SK-N-SH (cell line): ENCODE measurements around the gene NDRG2. TPM values are rescaled to one million over a fixed set of nuclear protein-coding genes. Genes with fewer than 3 reads are reported as not detected.

ENCODE experiments used
- CHD2 ChIP-seq: fragments of 150-350 bp; IDR thresholded peaks from 2 replicates; pipeline ENCODE4 v1.6.1; 2018; ENCODE audit warnings: low read length; ENCODE audit not compliant: partially characterized antibody
- ELF1 ChIP-seq: IDR thresholded peaks from 2 replicates; pipeline ENCODE4 v1.4.0; 2012
- EP300 ChIP-seq, 2 experiments: IDR thresholded peaks; 2 replicates each; pipeline versions ENCODE4 v1.4.0 to v1.6.1; 2012; ENCODE audit warnings: borderline replicate concordance in 1 of 2, low read depth in 1 of 2, low read length in 1 of 2
- FOXJ3 ChIP-seq: sonication (generic); formaldehyde crosslinking; IDR thresholded peaks from 2 replicates; pipeline ENCODE4 v1.5.1; 2020; ENCODE audit warnings: mild to moderate bottlenecking, missing genetic modification reagents
- FOXM1 ChIP-seq: IDR thresholded peaks from 2 replicates; pipeline ENCODE4 v1.4.0; 2012; ENCODE audit warnings: low read depth, mild to moderate bottlenecking
- GABPA ChIP-seq: IDR thresholded peaks from 2 replicates; pipeline ENCODE4 v1.4.0; 2012; ENCODE audit warnings: low read depth, mild to moderate bottlenecking
- GATA2 ChIP-seq: sonication (generic); formaldehyde crosslinking; IDR thresholded peaks from 2 replicates; pipeline ENCODE4 v1.5.0; 2020; ENCODE audit warnings: mild to moderate bottlenecking, missing genetic modification reagents
- IRF3 ChIP-seq: fragments of 150-350 bp; IDR thresholded peaks from 2 replicates; pipeline ENCODE4 v1.6.1; 2016; ENCODE audit warnings: mild to moderate bottlenecking, low read depth, low read length
- JUND ChIP-seq: IDR thresholded peaks from 2 replicates; pipeline ENCODE4 v1.4.0; 2012
- MEF2A ChIP-seq: IDR thresholded peaks from 2 replicates; pipeline ENCODE4 v1.4.0; 2012; ENCODE audit warnings: low read depth, borderline replicate concordance
- MXI1 ChIP-seq: IDR thresholded peaks from 2 replicates; pipeline ENCODE4 v1.6.1; 2012; ENCODE audit warnings: mild to moderate bottlenecking, low read depth, low read length, improper control_type of control experiment
- NFIC ChIP-seq: IDR thresholded peaks from 2 replicates; pipeline ENCODE4 v1.4.0; 2012; ENCODE audit warnings: borderline replicate concordance
- NRF1 ChIP-seq: IDR thresholded peaks from 2 replicates; pipeline ENCODE4 v1.6.1; 2012; ENCODE audit warnings: low read depth, mild to moderate bottlenecking, low read length
- RAD21 ChIP-seq: IDR thresholded peaks from 2 replicates; pipeline ENCODE4 v1.6.1; 2012; ENCODE audit warnings: mild to moderate bottlenecking, low read length
- RCOR1 ChIP-seq: fragments of 150-350 bp; IDR thresholded peaks from 2 replicates; pipeline ENCODE4 v1.6.1; 2017; ENCODE audit warnings: antibody characterized with exemption, low read length
- RXRA ChIP-seq: IDR thresholded peaks from 2 replicates; pipeline ENCODE4 v1.4.0; 2012; ENCODE audit warnings: low read depth, mild to moderate bottlenecking, borderline replicate concordance
- SMC3 ChIP-seq: IDR thresholded peaks from 2 replicates; pipeline ENCODE4 v1.6.1; 2012; ENCODE audit warnings: low read depth, low read length, improper control_type of control experiment
- TAF1 ChIP-seq: IDR thresholded peaks from 2 replicates; pipeline ENCODE4 v1.6.1; 2012; ENCODE audit warnings: low read depth, mild to moderate bottlenecking, low read length, moderate library complexity, borderline replicate concordance
- TEAD4 ChIP-seq: IDR thresholded peaks from 2 replicates; pipeline ENCODE4 v1.4.0; 2012; ENCODE audit warnings: mild to moderate bottlenecking, borderline replicate concordance; ENCODE audit not compliant: insufficient read depth
- USF2 ChIP-seq: fragments of 150-350 bp; IDR thresholded peaks from 2 replicates; pipeline ENCODE4 v1.6.1; 2017; ENCODE audit warnings: antibody characterized with exemption, low read length, low read depth, borderline replicate concordance
- ZBTB33 ChIP-seq: IDR thresholded peaks from 2 replicates; pipeline ENCODE4 v1.4.0; 2012; ENCODE audit warnings: low read depth, borderline replicate concordance
- polyA plus RNA-seq, 3 experiments: library from polyadenylated mRNA; depleted of rRNA; stranded (reverse); fragments of >200 nt; gene quantifications; 2 replicates each; pipeline ENCODE4 v1.2.3, GENCODE V29; 2012
- TF ChIP-seq, protein P1 (sequence below): IDR thresholded peaks from 2 replicates; pipeline ENCODE4; 2012
- TF ChIP-seq, protein P2 (sequence below): IDR thresholded peaks from 2 replicates; pipeline ENCODE4 v1.4.0; 2012; ENCODE audit warnings: low read depth
- TF ChIP-seq, protein P3 (sequence below): IDR thresholded peaks from 2 replicates; pipeline ENCODE4 v1.4.0; 2012; ENCODE audit warnings: low read depth, borderline replicate concordance

Gene NDRG2
- polyA plus RNA-seq, 1 of the 3 experiments (the other 2 are of a cell fraction) = 15.8 TPM

DNA sequence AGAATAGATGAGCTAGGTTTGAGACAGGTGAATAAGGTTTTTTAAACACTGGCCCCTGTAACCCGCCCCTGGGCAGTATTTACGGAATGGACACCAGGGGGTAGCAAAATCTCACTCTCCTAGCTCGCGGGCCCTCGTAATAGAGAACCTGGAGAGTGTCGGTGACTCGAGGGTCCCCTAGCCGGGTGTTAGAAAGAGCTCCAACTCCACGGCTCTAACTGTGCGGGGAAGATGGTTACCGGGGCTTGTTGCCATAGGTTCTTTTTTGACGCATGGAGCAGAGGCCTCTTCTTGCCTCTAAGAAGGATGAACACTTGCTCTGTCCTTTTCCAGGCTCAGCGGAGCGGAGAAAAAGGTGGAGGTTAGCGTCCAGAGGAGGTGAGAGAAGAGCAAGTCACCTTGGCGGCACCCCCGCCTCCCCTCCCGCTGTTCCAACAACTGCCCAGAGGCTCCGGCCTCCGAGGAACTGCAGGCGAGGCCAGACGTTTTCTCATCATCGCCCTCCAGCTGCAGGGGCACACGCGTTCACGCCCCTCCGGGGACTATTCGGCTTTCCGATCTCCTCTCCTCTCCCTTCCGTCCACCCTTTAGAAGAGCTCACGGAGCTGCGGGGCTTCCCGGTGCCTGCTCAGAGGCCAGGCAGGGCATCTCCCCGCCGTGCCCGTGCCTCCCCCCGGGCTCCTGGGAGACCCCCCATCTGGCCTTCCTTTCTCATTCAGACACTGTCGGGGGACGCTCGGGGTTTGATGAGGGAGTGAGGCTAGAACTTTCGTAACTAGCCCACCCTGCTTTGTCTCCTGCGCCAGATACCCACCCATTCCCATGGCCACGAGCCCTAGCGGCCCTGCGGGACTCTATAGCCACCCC is 43.9 kb upstream of the NDRG2 start (continued):
- no peak for TF ChIP-seq EP300 (IDR thresholded peaks at IDR 0.05; ENCODE audit: borderline replicate concordance in 1 of 2, low read depth in 1 of 2, low read length in 1 of 2)
- TF ChIP-seq USF2 = no peak
- no peak for TF ChIP-seq ZBTB33
- no peak for TF ChIP-seq FOXJ3 (CRISPR knock-in tag)
- no peak for TF ChIP-seq GABPA
- no peak for TF ChIP-seq MXI1
- TF ChIP-seq RCOR1 = no peak
- no peak for TF ChIP-seq IRF3
- TF ChIP-seq, protein P1, sequence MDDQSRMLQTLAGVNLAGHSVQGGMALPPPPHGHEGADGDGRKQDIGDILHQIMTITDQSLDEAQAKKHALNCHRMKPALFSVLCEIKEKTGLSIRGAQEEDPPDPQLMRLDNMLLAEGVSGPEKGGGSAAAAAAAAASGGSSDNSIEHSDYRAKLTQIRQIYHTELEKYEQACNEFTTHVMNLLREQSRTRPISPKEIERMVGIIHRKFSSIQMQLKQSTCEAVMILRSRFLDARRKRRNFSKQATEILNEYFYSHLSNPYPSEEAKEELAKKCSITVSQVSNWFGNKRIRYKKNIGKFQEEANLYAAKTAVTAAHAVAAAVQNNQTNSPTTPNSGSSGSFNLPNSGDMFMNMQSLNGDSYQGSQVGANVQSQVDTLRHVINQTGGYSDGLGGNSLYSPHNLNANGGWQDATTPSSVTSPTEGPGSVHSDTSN = no peak
- TF ChIP-seq TEAD4 = no peak
- TF ChIP-seq NRF1 = 0 out of 2 replicates have a peak, but pooled peaks have one; percentile 11
- TF ChIP-seq JUND = no peak
- TF ChIP-seq SMC3 = peak; percentile 62
- TF ChIP-seq ELF1 = no peak
- no peak for TF ChIP-seq FOXM1
- TF ChIP-seq, protein P2, sequence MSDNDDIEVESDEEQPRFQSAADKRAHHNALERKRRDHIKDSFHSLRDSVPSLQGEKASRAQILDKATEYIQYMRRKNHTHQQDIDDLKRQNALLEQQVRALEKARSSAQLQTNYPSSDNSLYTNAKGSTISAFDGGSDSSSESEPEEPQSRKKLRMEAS = no peak
- TF ChIP-seq TAF1 = no peak
- peak; percentile 74 for TF ChIP-seq RAD21
- TF ChIP-seq, protein P3, sequence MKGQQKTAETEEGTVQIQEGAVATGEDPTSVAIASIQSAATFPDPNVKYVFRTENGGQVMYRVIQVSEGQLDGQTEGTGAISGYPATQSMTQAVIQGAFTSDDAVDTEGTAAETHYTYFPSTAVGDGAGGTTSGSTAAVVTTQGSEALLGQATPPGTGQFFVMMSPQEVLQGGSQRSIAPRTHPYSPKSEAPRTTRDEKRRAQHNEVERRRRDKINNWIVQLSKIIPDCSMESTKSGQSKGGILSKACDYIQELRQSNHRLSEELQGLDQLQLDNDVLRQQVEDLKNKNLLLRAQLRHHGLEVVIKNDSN = no peak
- no peak for TF ChIP-seq GATA2 (CRISPR knock-in tag)
- no peak for TF ChIP-seq RXRA
- TF ChIP-seq NFIC = no peak
- no peak for TF ChIP-seq CHD2
- TF ChIP-seq MEF2A = no peak
